Peyer's patch (tissue), 4 donors: ENCODE data around the gene DUSP1. TPM values are rescaled to one million over a fixed set of nuclear protein-coding genes. Genes with fewer than 3 reads are reported as not detected.

Experiments used
- DNase-seq, 3 donors: peaks; one replicate each; pipeline ENCODE4 v3.0.0-alpha.2; 2017 to 2019
- H3K27ac ChIP-seq, 4 donors: fragments of 200-600 bp; sonication (generic); one replicate each; pipeline ENCODE4 v1.5.1; 2016 to 2019
- H3K27me3 ChIP-seq, 2 donors: fragments of 200-600 bp; sonication (generic); one replicate each; pipeline ENCODE4 v1.5.1; 2019
- H3K36me3 ChIP-seq, 3 donors: fragments of 200-600 bp; sonication (generic); one replicate each; pipeline ENCODE4 v1.5.1; 2016 to 2019
- H3K4me1 ChIP-seq, 4 donors: fragments of 200-600 bp; sonication (generic); one replicate each; pipeline ENCODE4 v1.5.1; 2016 to 2019
- H3K4me3 ChIP-seq, 4 donors: fragments of 200-600 bp; sonication (generic); 1 replicate in 3 of 4; 2 replicates in 1 of 4; pipeline ENCODE4 v1.5.1; 2016 to 2019; ENCODE audit warnings: mild to moderate bottlenecking in 1 of 4
- H3K9me3 ChIP-seq, 4 donors: fragments of 200-600 bp; sonication (generic); one replicate each; pipeline ENCODE4 v1.5.1; 2016 to 2019; ENCODE audit warnings: mild to moderate bottlenecking in 1 of 4
- CTCF ChIP-seq, 6 experiments: fragments of 450-650 bp in 4 of 6; fragments of 200-600 bp in 2 of 6; sonication (generic) in 1 of 6; IDR thresholded peaks; one replicate each; pipeline ENCODE4 v1.5.1; 2017 to 2019; ENCODE audit warnings: antibody characterized with exemption in 6 of 6, mild to moderate bottlenecking in 3 of 6, moderate library complexity in 1 of 6
- POLR2A ChIP-seq, 2 donors: fragments of 450-650 bp; IDR thresholded peaks; one replicate each; pipeline ENCODE4 v1.5.1; 2017; ENCODE audit warnings: antibody characterized with exemption in 2 of 2, mild to moderate bottlenecking in 2 of 2, moderate library complexity in 2 of 2
- total RNA-seq, 4 donors: library from RNA; depleted of rRNA; stranded (reverse); fragments of >200 nt; gene quantifications; one replicate each; pipeline ENCODE4 v1.1.0, GENCODE V29; 2016

The DUSP1 gene
- total RNA-seq, 4 donors from 2014 or later, result 155 to 427 (median 285) TPM

GRCh38 chr5:172758834-172759149, 12.2 kb downstream of the DUSP1 start:
- peak overlapping the region in 2 of 4 donors; percentile 44 to 54 for H3K27ac ChIP-seq
- TF ChIP-seq CTCF (IDR thresholded peaks at IDR 0.05) (no peak), POLR2A (IDR thresholded peaks at IDR 0.05) (no peak)
- H3K36me3 ChIP-seq, result no peaks in the 10 kb centered on the region

GRCh38 chr5:172758077-172758833, 12.7 kb downstream of the DUSP1 start:
- H3K36me3 ChIP-seq, result no peaks in the 10 kb centered on the region
- no peaks in the 10 kb centered on the region for H3K4me1 ChIP-seq
- no peaks in the 10 kb centered on the region for H3K27me3 ChIP-seq
- peak in 1 of 3 donors; percentile 44 for DNase-seq
- no peak overlapping the region for H3K4me3 ChIP-seq
- peak overlapping the region in 3 of 4 donors; percentile 15 to 54 (median 44) for H3K27ac ChIP-seq
- no peak for TF ChIP-seq CTCF (IDR thresholded peaks at IDR 0.05)
- no peak for TF ChIP-seq POLR2A (IDR thresholded peaks at IDR 0.05)
- H3K9me3 ChIP-seq, result no peaks in the 10 kb centered on the region

More at GRCh38 chr5:172758834-172759149, 12.2 kb downstream of the DUSP1 start:
- no peaks in the 10 kb centered on the region for H3K9me3 ChIP-seq
- no peak for DNase-seq
- H3K4me3 ChIP-seq, result no peak overlapping the region
- no peaks in the 10 kb centered on the region for H3K4me1 ChIP-seq
- no peaks in the 10 kb centered on the region for H3K27me3 ChIP-seq

GRCh38 chr5:172757394-172758010, 13.5 kb downstream of the DUSP1 start:
- H3K36me3 ChIP-seq, result no peaks in the 10 kb centered on the region
- no peak overlapping the region for H3K4me3 ChIP-seq
- H3K4me1 ChIP-seq, result no peaks in the 10 kb centered on the region
- no peak for TF ChIP-seq POLR2A (IDR thresholded peaks at IDR 0.05)
- no peak for TF ChIP-seq CTCF (IDR thresholded peaks at IDR 0.05)
- H3K9me3 ChIP-seq, result no peaks in the 10 kb centered on the region
- no peak for DNase-seq
- H3K27me3 ChIP-seq, result no peaks in the 10 kb centered on the region
- peak overlapping the region in 3 of 4 donors; percentile 15 to 54 (median 44) for H3K27ac ChIP-seq

GRCh38 chr5:172756764-172757393, 14.1 kb downstream of the DUSP1 start:
- H3K9me3 ChIP-seq, result no peaks in the 10 kb centered on the region
- H3K36me3 ChIP-seq, result no peaks in the 10 kb centered on the region
- H3K4me1 ChIP-seq, result no peaks in the 10 kb centered on the region
- no peak overlapping the region for H3K4me3 ChIP-seq
- H3K27me3 ChIP-seq, result no peaks in the 10 kb centered on the region
- peak in 1 of 3 donors; percentile 23 for DNase-seq
- H3K27ac ChIP-seq, result no peak overlapping the region
- TF ChIP-seq CTCF (IDR thresholded peaks at IDR 0.05), result no peak
- TF ChIP-seq POLR2A (IDR thresholded peaks at IDR 0.05), result no peak

- Histone ChIP-seq H3K4me3 (no peak overlapping the region), H3K4me1 (peaks cover 0 to 6% (median 0%) of the 10 kb centered on the region in 4 donors), H3K27ac (no peak overlapping the region), H3K27me3 (no peaks in the 10 kb centered on the region), H3K36me3 (no peaks in the 10 kb centered on the region), H3K9me3 (no peaks in the 10 kb centered on the region)
- TF ChIP-seq POLR2A (IDR thresholded peaks at IDR 0.05) (no peak), CTCF (IDR thresholded peaks at IDR 0.05) (no peak)
- peak in 1 of 3 donors; percentile 8 for DNase-seq
Observed at GRCh38 chr5:172754596-172755356, 16.2 kb downstream of the DUSP1 start.
